OCI-LY3 (cell line): ENCODE data around the gene RERG.

Experiments
- H2AFZ ChIP-seq: fragments of 200-600, 300-600 bp; shearing (Covaris generic); 2 replicates; pipeline ENCODE4 v1.6.0; 2014; ENCODE audit warnings: antibody characterized with exemption, low read depth, low read length
- H3K27ac ChIP-seq: fragments of 200-600, 300-600 bp; sonication (generic); 2 replicates; pipeline ENCODE4 v1.5.1; 2014; ENCODE audit warnings: mild to moderate bottlenecking, low read length, moderate library complexity, mixed read lengths
- H3K27me3 ChIP-seq: fragments of 200-600, 300-600 bp; sonication (generic); 2 replicates; pipeline ENCODE4 v1.6.1; 2014; ENCODE audit warnings: low read depth, low read length, mixed read lengths
- H3K36me3 ChIP-seq: fragments of 200-600, 300-600 bp; sonication (generic); replicated peaks from 2 replicates; pipeline ENCODE3; 2014; ENCODE audit warnings: low read depth, low read length, mixed read lengths
- H3K4me1 ChIP-seq: fragments of 300-600, 200-600 bp; sonication (generic); 2 replicates; pipeline ENCODE4 v1.6.1; 2014; ENCODE audit warnings: low read length, mixed read lengths
- H3K4me2 ChIP-seq: fragments of 200-600, 300-600 bp; sonication (generic); 2 replicates; pipeline ENCODE4 v1.6.1; 2014; ENCODE audit warnings: low read length, mixed read lengths
- H3K4me3 ChIP-seq: fragments of 300-600, 200-600 bp; sonication (generic); 2 replicates; pipeline ENCODE4 v1.5.1; 2014; ENCODE audit warnings: antibody characterized with exemption, mild to moderate bottlenecking, low read length, moderate library complexity
- H3K79me2 ChIP-seq: fragments of 300-600, 200-600 bp; shearing (Covaris generic); 2 replicates; pipeline ENCODE4 v1.6.1; 2014; ENCODE audit warnings: mild to moderate bottlenecking, low read length, mixed read lengths
- H3K9ac ChIP-seq: fragments of 300-600, 200-600 bp; shearing (Covaris generic); 2 replicates; pipeline ENCODE4 v1.6.0; 2014; ENCODE audit warnings: mild to moderate bottlenecking, low read length, moderate library complexity
- H3K9me3 ChIP-seq: fragments of 200-600, 300-600 bp; shearing (Covaris generic); 2 replicates; pipeline ENCODE4 v1.6.1; 2014; ENCODE audit warnings: low read length, mixed read lengths; ENCODE audit not compliant: insufficient read depth
- H4K20me1 ChIP-seq: fragments of 200-600, 300-600 bp; sonication (generic); 2 replicates; pipeline ENCODE4 v1.6.1; 2016; ENCODE audit warnings: low read length, mixed read lengths; ENCODE audit not compliant: insufficient read depth
- CTCF ChIP-seq: fragments of 200-600, 300-600 bp; sonication (generic); IDR thresholded peaks from 2 replicates; pipeline ENCODE4 v1.5.1; 2014; ENCODE audit warnings: antibody characterized with exemption, low read length, low read depth
- EZH2phosphoT487 ChIP-seq: fragments of 200-600 bp; shearing (Covaris generic); IDR thresholded peaks from 2 replicates; pipeline ENCODE4 v1.6.1; 2018; ENCODE audit warnings: antibody characterized with exemption, mixed run types, low read depth

Gene RERG

GRCh38 chr12:15196678-15197505 lies 24.3 kb downstream of the RERG start:
- no peak overlapping the region for H2AFZ ChIP-seq
- H3K36me3 ChIP-seq = no peaks in the 10 kb centered on the region
- no peaks in the 10 kb centered on the region for H3K79me2 ChIP-seq
- H3K4me3 ChIP-seq = peak overlapping the region; percentile 36
- H3K9ac ChIP-seq = no peak overlapping the region
- H3K27ac ChIP-seq = peak overlapping the region; percentile 25; the same call in 1 of the 2 replicates
- peaks cover 20% of the 10 kb centered on the region for H3K4me1 ChIP-seq
- H3K27me3 ChIP-seq = peaks cover 8% of the 10 kb centered on the region; the same call in 1 of the 2 replicates
- no peaks in the 10 kb centered on the region for H4K20me1 ChIP-seq
- H3K9me3 ChIP-seq = no peaks in the 10 kb centered on the region
- no peak for TF ChIP-seq EZH2phosphoT487
- TF ChIP-seq CTCF = no peak
- H3K4me2 ChIP-seq = peak overlapping the region; percentile 60

GRCh38 chr12:15196221-15196620 lies 25.0 kb downstream of the RERG start:
- Histone ChIP-seq H3K4me3 (peak overlapping the region; percentile 36), H3K79me2 (no peaks in the 10 kb centered on the region), H3K27me3 (peaks cover 8% of the 10 kb centered on the region; the same call in 1 of the 2 replicates), H3K9me3 (no peaks in the 10 kb centered on the region), H3K9ac (no peak overlapping the region), H3K4me2 (peak overlapping the region; percentile 60), H4K20me1 (no peaks in the 10 kb centered on the region), H3K4me1 (peaks cover 20% of the 10 kb centered on the region), H3K36me3 (no peaks in the 10 kb centered on the region), H3K27ac (peak overlapping the region; percentile 25; the same call in 1 of the 2 replicates), H2AFZ (no peak overlapping the region)
- no peak for TF ChIP-seq CTCF
- TF ChIP-seq EZH2phosphoT487 = no peak

- Histone ChIP-seq H3K4me2 (no peak overlapping the region), H3K9me3 (no peaks in the 10 kb centered on the region), H3K27ac (no peak overlapping the region), H3K27me3 (peaks cover 8% of the 10 kb centered on the region; the same call in 1 of the 2 replicates), H3K4me1 (peaks cover 20% of the 10 kb centered on the region), H3K36me3 (no peaks in the 10 kb centered on the region), H2AFZ (no peak overlapping the region), H3K79me2 (no peaks in the 10 kb centered on the region), H3K9ac (no peak overlapping the region), H3K4me3 (no peak overlapping the region), H4K20me1 (no peaks in the 10 kb centered on the region)
- no peak for TF ChIP-seq CTCF
These were observed 26.5 kb downstream of the RERG start for GRCh38 chr12:15194456-15195368.

GRCh38 chr12:15193946-15194345 lies 27.3 kb downstream of the RERG start:
- Histone ChIP-seq H3K9ac (no peak overlapping the region), H3K27ac (no peak overlapping the region), H3K4me2 (no peak overlapping the region), H3K27me3 (peaks cover 8% of the 10 kb centered on the region; the same call in 1 of the 2 replicates), H3K4me1 (peaks cover 20% of the 10 kb centered on the region), H4K20me1 (no peaks in the 10 kb centered on the region), H3K36me3 (no peaks in the 10 kb centered on the region), H3K9me3 (no peaks in the 10 kb centered on the region), H3K79me2 (no peaks in the 10 kb centered on the region), H2AFZ (no peak overlapping the region), H3K4me3 (no peak overlapping the region)
- no peak for TF ChIP-seq EZH2phosphoT487
- no peak for TF ChIP-seq CTCF
